GM19468 (cell line): Measurements from ENCODE around the gene INHBC.
"Not testable (repeated sequence)": the region's sequence is repeated elsewhere in the genome, so short reads cannot be mapped to it uniquely, and the experiment has no call there.

Experiments used
- ATAC-seq: cut with Tn5 transposase; IDR thresholded peaks from one replicate; pipeline ENCODE4 v1.9.1; 2021; ENCODE audit warnings: mild to moderate bottlenecking, moderate library complexity, moderate number of reproducible peaks; ENCODE audit not compliant: unreplicated experiment; ENCODE audit errors: extremely low read depth

INHBC gene

GRCh38 chr12:57434517-57435223 lies at the start of gene INHBC:
Gene INHBC, plus strand, starts transcription at chr12:57434784. Its CDS starts 103 bp downstream, at chr12:57434887.
- ATAC-seq: no peak

GRCh38 chr12:57385586-57385985 lies 49.0 kb upstream of the INHBC start:
- ATAC-seq: no peak

DNA sequence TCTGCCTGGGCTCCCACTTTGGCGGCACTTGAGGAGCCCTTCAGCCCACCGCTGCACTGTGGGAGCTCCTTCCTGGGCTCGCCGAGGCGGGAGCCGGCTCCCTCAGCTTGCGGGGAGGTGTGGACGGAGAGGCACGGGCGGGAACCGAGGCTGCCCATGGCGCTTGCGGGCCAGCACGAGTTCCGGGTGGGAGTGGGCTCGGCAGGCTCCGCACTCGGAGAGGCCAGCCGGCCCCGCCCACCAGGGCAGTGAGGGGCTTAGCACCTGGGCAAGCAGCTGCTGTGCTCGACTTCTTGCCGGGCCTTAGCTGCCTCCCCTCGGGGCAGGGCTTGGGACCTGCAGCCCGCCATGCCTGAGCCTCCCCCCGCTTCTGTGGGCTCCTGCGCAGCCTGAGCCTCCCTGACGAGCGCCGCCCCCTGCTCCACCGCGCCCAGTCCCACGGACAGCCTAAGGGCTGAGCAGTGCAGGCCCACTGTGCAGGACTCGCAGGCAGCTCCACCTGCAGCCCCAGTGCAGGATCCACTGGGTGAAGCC lies 48.3 kb upstream of the INHBC start:
- ATAC-seq: no peak

- ATAC-seq: no peak
Measured at GRCh38 chr12:57388425-57388824, 46.2 kb upstream of the INHBC start.

DNA sequence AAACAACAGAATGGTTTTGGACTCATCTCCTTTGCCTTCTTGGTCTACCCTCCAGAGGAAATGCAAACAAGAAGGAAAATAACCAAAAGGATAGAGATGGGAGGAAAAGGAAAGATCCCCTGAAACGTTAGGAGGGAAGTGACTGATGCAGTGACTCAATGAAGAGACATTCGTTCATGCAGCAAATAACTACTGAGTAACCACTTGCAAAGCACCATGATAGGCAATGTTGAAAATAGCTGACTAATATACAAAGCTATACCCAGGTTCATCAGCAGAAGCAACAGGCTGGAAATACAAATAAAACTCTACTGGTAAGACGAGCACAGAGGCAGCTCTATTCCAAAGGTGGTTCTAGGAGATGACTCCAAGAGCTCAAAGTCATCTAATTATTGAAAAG lies 45.6 kb upstream of the INHBC start:
- ATAC-seq: no peak

DNA sequence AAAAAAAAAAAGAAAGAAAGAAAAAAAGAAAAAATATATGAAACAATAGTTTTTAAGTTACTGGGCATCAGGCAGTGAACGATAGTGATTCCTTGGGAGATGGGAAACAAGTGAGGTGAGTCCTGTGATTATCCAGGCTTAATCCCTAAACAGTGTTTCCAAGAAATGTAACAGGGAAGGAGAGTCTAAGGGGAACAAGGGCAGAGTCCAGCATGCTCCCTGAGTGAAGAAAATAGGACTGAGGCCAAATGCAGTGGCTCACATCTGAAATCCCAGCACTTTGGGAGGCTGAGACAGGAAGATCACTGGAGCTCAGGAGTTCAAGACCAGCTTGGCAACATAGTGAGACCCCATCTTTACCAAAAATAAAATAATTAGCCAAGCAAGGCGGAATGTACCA lies 44.4 kb upstream of the INHBC start:
- ATAC-seq: no peak

- no peak for ATAC-seq
Measured at GRCh38 chr12:57395121-57395520, 39.5 kb upstream of the INHBC start.

- ATAC-seq: no peak
Measured at GRCh38 chr12:57397441-57397840, 37.1 kb upstream of the INHBC start.

DNA sequence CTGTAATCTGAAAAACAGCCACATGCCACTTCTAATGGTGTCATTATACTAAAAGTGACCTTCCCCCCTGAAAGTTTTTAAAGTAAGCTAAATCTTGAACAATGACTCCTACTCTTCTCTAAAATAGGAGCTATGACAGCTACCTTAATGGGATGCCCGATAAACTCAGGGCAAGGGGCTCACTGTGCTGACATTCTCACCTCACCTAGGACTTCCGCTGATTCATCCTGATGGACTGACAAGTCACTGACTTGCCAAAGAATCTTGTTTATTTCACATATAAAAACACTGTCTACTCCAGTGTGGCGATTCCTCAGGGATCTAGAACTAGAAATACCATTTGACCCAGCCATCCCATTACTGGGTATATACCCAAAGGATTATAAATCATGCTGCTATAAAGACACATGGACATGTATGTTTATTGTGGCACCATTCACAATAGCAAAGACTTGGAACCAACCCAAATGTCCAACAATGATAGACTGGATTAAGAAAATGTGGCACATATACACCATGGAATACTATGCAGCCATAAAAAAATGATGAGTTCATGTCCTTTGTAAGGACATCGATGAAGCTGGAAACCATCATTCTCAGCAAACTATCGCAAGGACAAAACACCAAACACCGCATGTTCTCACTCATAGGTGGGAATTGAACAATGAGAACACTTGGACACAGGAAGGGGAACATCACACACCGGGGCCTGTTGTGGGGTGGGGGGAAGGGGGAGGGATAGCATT lies 34.7 kb upstream of the INHBC start:
- ATAC-seq: not testable (repeated sequence)

DNA sequence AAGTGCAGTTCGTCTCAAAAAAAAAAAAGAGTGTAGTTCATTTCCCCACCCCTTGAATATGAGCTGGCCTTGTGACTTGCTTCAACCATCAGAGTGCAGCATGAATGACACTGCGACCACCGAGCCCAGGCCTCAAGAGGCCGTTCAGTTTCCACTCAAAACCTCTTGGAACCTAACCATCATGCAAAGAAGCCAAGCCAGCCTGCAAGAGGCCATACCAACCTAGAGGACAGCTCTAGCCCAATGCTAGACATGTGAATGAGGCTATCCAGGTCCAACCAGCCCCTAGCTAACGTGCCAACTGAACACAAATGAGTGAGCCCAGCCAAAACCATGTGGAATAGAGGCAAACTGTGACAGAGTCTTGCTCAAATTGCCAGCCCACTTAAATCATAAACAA lies 33.4 kb upstream of the INHBC start:
- ATAC-seq: no peak

DNA sequence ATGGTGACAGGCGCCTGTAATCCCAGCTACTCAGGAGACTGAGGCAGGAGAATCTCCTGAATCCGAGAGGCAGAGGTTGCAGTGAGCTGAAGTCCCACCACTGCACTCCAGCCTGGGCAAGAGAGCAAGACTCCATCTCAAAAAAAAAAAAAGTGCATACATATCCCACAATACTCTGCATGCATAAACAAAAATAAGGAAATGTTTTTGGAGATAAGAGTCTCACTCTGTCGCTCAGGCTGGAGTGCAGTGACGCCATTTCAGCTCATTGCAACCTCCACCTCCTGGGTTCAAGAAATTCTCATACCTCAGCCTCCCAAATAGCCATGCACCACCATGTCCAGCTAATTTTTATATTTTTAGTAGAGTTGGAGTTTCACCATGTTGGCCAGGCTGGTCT lies 32.4 kb upstream of the INHBC start:
- ATAC-seq: not testable (repeated sequence)

GRCh38 chr12:57404966-57405640 lies 29.5 kb upstream of the INHBC start:
- ATAC-seq: no peak

DNA sequence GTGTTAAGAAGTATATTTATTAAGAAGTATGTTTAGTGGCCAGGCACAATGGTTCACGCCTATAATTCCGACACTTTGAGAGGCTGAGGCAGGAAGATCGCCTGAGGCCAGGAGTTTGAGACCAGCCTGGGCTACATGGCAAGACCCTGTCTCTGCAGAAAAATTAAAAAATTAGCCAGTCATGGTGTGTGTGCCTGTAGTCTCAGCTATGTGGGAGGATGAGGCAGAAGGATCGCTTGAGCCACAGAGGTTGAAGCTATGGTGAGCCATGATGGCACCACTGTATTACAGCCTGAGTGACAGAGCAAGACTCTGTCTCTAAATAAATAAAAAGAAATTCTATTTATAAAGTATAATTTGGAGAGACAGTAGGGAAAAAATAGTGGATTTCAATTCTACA lies 24.1 kb upstream of the INHBC start:
- ATAC-seq: no peak

GRCh38 chr12:57414160-57414559 lies 20.4 kb upstream of the INHBC start:
- ATAC-seq: not testable (repeated sequence)

GRCh38 chr12:57415088-57415487 lies 19.5 kb upstream of the INHBC start:
- ATAC-seq: no peak

GRCh38 chr12:57416039-57416996 lies 18.3 kb upstream of the INHBC start:
- no peak for ATAC-seq

DNA sequence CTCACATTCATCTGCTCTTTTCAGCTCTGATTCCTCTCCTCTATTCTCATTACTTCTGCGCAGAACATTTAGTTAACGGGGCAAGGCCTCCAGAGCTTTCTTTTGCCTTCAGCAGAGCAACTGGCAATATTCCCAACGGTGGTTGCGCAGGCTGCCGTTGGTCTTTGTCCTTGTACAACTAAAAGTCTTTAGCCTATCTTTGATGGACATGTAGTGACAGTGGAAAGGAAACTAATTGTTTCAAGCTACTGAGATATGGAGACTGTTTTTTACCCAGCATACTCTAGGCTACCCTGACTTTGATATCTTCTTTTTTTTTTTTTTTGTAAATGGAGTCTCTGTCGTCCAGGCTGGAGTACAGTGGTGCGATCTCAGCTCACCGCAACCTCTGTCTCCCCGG lies 16.3 kb upstream of the INHBC start:
- no peak for ATAC-seq

DNA sequence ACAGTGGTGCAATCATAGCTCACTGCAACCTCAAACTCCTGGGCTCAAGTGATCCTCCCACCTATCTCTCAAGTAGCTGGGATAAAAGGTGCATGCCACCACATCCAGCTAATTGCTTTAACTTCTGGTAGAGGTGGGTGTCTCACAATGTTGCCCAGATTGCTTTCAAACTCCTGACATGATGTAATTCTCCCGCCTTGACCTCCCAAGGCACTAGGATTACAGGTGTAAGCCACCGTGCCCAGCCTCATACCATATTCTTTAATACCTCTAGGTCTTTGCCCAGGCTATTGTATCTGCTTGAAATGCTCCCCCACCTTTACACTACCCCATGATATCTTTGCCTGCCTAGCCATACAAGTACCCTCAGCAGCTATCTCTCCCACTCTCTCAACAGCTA lies 15.1 kb upstream of the INHBC start:
- no peak for ATAC-seq

DNA sequence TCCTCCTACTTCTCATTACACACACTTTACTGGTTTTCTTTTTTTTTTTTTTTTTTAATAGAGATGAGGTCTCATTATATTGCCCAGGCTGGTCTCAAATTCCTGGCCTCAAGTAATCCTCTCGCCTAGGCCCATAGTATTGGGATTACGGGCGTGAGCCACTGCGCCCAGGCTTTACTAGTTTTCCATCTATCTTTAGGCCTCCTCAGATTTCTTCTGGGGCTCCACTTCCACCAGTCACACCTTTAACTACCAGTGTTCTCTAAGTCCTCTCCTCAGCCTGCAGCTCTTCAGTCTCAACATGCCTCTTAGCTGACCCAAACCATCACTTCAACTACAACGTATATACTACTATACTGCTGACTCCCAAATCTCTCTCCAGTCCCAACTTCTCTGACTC lies 14.1 kb upstream of the INHBC start:
- ATAC-seq: no peak

DNA sequence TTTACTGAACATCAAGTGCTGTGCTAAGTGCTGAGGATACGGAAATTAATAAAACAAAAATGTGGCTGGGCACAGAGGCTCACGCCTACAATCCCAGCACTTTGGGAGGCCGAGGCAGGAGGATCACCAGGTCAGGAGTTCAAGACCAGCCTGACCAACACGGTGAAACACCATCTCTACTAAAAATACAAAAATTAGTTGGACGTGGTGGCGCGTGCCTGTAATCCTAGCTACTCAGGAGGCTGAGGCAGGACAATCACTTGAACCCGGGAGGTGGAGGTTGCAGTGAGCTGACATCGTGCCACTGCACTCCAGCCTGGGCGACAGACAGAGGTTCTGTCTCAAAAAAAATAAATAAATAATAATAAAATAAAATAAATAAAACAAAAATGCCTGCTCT lies 7.6 kb upstream of the INHBC start:
- ATAC-seq: not testable (repeated sequence)
